KBM-7 (cell line): ENCODE data around the gene SLC7A8.

ENCODE experiments used
- DNase-seq: peaks from one replicate; pipeline ENCODE4 v3.0.0-alpha.2; 2015
- in situ Hi-C: fragments of 300-500 bp; cut with MboI; formaldehyde crosslinking; loops from 2 replicates; pipeline ENCODE4 v1.14.3; 2020; ENCODE audit warnings: low sequenced_read_pairs, low pct_unique_long_range_greater_than_20kb, mixed read lengths

SLC7A8 gene

DNA sequence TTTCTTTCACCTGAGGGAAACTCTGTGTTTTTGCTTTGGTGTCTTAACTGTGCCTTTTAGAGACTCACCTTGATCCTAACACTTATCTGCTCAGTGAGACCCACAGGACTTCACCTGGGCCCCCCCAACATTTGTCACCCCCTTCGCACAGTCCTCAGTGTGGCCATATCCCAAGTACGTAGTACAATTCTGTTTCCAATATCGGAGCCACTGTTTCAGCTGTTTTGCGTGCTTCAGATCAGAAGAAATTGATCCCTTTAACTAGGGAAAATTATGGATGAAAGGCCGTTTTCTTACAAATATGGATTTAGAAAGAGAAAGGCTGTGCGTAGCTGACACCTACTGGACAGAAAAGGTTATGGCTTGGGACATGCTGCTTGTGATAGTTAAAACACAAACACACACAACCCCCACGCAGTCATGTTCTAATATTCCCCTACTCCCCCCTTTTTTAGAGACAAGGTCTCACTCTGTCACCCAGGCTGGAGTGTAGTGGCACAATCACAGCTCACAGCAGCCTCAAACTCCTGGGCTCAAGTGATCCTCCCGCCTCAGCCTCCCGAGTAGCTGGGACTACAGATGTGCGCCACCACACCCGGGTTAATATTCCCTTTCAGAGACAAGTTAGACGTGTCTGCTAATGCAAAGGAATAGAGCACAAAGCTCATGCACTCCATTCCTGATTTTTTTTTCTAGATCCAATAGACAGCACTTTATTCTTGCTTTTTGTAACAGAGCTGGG is 3.6 kb upstream of the SLC7A8 start:
- peak; percentile 75 for DNase-seq
- in situ Hi-C loops: no loop called here

GRCh38 chr14:23185063-23185462 is 1.6 kb upstream of the SLC7A8 start:
- DNase-seq: no peak
- in situ Hi-C loops: no loop called here

DNA sequence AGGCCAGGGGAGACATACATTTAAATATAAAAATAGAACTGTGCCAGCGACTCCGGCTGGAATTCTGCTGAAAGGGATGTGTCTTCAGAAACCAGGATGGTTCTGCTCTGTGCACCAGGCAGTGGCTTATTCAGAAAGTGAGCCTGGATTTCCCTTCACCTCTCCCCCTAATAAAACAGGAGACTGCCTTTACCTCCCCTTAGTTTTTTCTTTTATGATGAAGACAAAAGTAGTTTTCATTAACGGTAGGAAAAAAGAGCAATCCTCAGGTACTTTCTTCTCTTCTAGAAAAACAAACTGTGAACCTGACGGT is 346 bp downstream of the SLC7A8 start:
- in situ Hi-C loops: no loop called here
- no peak for DNase-seq

DNA sequence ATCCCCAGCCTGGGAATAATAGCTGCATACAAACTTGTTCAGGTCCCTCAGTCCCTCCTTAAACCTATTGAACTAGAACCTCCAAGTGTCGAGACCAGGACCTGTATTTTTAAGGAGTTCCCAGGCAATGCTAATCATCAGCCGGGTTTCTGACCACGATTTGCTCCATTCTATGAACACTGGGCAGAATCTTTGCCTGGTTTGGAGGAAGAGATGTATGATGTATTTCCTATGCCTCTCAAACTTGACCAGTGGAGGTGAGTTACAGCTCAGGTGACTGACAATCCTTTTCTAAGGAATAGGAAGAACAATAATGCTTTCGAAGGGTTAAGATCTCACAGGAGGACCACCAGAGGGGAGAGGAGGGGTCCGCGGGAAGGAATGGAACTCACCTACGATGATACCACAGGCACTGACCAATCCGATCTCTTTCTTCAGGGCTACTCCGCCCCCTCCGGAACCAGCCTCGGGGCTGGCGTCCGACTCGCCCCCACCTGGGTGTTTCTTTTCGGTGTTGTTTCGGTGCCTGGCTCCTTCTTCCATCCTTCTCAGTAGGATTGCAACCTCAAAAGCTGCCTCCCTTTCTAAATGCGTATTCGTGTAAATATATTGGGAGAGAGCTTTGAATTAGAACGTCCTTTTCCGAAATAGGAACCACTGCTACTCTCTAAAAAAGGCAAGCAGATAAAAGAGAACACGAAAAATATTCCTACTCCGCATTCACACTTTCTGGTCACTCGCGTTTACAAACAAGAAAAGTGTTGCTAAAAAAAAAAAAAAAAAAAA is 895 bp downstream of the SLC7A8 start:
- in situ Hi-C loops: no loop called here
- no peak for DNase-seq

DNA sequence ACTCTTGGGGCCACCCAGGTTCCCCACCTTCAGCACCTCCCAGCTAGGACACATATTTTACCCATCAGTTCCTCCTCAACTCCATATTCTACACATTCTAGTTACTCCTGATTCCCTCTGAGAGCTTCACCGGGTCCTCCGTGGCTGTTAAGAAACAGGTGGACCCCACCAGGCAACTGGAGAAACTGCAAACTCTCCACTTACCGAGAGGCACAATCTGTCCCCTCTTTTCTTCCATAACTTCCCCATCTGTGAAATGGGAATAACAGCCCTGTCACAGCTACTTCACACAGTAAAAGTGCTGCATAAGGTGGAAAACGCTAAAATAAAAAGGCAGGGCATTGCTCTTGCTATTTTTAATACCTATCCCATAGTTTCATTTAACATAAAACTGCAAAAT is 1.5 kb downstream of the SLC7A8 start:
- in situ Hi-C loops: no loop called here
- DNase-seq: no peak

- no peak for DNase-seq
- in situ Hi-C loops: no loop called here
Observed at GRCh38 chr14:23181453-23181852, 2.0 kb downstream of the SLC7A8 start.

- in situ Hi-C loops: no loop called here
- DNase-seq: no peak
Observed at GRCh38 chr14:23177181-23177580, 6.3 kb downstream of the SLC7A8 start.

- in situ Hi-C loops: no loop called here
- no peak for DNase-seq
Observed at GRCh38 chr14:23175823-23176222, 7.6 kb downstream of the SLC7A8 start.

GRCh38 chr14:23174296-23175184 is 8.9 kb downstream of the SLC7A8 start:
- in situ Hi-C loops: no loop called here
- no peak for DNase-seq

DNA sequence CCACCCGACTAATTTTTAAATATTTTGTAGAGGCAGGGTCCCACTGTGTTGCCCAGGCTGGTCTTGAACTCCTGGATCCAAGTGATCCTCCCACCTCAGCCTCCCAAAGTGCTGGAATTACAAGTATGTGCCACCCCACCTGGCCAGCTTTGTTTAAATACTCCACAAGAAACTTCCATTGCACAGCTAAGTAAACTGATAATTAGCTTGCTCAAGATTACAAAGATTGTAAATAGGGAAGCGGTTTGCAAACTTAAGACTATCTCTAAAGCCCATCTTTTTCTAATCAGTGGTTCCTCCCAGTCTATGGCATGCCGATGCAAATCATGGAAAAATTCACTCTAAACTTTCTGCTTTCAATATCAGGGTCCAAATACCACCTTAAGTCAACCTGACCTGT is 9.7 kb downstream of the SLC7A8 start:
- no peak for DNase-seq
- in situ Hi-C loops: no loop called here

- no peak for DNase-seq
- in situ Hi-C loops: no loop called here
Observed at GRCh38 chr14:23173031-23173430, 10.4 kb downstream of the SLC7A8 start.

DNA sequence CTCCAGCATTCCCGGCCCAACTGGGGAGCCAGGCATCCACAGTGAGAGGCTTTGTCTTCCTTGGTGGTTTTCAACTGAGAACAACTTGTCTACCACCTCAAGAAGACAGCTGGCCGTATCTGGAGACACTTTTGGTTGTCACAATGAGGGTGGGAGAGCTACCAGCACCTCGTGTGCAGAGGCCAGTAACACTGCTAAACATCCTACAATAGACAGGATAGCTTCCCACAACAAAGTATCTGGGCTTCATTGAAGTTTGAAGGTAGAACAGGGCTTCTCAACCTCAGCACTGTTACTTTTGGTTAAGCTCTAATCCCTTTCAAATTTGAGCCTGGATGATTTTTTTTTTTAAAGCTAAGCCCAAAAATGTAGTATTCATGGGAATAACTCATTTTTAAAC is 10.9 kb downstream of the SLC7A8 start:
- DNase-seq: no peak
- in situ Hi-C loops: no loop called here

DNA sequence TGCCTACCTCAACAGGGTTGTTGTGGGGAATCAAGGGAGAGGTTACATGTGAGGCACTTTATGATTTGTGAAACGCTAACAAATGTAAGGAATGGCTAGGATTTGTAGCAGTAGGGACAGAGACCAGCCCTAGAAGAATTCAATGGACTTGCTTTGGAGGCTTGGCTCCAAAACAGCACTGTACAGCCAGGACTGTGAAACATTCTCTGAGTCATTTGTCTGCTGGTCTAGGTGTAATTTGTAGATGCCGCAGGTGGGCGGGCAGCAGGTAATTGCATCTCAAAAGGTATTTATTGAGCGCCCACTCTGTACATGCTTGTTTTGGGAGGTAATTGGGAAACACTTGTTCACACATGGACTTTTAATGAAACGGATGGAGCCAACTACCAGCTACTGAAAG is 11.4 kb downstream of the SLC7A8 start:
- in situ Hi-C loops: no loop called here

DNA sequence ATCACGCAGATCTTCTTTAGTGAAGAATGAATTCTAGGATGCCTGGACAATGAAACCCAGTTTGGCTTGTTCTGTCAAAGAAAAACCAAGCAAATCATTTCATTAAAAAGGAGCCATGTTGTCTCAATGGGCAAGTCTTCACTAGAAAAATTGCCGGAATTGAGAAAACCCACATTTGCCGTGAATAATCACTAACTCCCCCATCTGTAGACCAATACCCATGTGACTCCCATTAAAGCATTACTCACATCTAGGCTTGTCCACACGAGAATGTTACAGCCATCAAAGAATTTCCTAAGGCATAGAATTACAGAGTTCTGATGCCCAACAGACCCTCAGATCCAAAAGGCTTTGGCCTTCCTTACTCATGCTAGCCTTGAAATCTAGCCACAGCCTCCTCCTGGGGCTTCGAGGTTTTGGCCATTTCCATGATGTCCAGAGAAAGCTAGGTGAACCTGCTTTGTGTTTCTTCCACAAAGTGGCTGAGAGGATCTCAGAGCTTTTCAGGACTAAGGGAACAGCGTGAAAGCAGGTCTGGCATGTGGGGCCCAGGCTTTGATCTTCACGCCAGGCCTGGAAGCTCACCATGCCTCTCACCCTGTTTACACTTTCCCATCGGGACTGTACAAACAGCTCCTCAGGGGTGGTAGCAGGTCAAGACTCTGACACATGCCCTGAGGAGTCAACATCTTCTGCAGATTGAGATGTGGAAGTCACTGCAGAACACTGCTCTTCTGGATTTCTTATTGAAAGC is 12.1 kb downstream of the SLC7A8 start:
- no peak for DNase-seq
- in situ Hi-C loops: no loop called here

More for the DNA sequence above, 11.4 kb downstream of the SLC7A8 start:
- no peak for DNase-seq

GRCh38 chr14:23169622-23170021 is 13.8 kb downstream of the SLC7A8 start:
- no peak for DNase-seq
- in situ Hi-C loops: no loop called here

DNA sequence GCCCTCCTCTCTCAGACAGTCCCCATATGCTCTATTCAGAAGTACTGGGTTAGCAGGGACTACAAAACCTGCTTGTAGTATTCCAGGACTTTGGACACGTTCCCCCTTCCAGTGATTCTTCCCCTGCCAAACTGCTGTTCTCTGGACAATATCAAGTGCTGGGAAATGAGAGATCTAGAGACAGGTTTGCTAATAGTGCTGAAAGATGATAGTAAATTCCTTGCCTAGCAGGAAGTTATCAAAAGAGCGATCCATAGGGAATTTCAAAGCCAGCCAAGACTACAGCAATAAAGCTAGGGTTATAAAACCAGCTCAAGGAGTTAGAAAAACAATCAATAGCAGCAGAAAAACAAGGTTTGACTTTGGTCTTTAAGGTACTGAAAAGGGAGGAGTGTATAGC is 15.2 kb downstream of the SLC7A8 start:
- in situ Hi-C loops: no loop called here

DNA sequence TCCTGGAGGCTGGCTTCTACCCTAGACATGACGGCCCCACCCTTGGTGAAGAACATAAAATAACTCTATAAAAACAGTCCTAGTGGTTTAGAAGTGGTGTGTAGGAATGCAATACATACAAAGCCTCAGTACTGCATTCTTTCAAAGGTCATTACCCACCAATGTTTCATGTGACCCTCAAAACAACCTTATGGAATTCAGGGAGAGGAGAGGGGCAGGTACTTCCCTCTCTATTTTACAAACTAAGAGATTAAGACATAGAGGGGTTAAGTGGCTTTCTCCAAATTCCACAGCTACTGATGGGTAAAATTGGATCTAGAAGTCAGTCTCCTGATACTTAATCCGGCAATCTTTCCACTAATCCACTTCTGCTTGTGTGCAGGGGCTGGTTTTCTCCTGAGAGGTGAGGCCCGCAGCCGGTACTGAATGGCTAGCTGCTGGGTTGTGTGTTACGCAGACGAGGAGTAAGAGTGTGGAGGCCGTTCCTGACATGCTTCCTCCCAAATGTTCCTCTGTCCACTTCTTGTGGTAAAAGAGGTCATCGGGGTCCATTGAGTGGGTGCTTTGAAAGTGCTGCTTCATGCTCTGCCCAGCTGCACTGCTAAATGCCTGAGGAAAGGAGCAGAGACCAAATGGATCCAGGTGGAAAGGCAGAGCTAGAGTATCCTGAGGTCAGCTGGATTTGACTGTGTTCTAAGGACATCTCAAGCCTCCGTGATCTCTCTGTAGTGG is 16.2 kb downstream of the SLC7A8 start:
- no peak for DNase-seq
- in situ Hi-C loops: no loop called here

More for the DNA sequence above, 15.2 kb downstream of the SLC7A8 start:
- no peak for DNase-seq

- in situ Hi-C loops: no loop called here
- no peak for DNase-seq
Observed at GRCh38 chr14:23164949-23165348, 18.5 kb downstream of the SLC7A8 start.

- DNase-seq: no peak
- in situ Hi-C loops: no loop called here
Observed at GRCh38 chr14:23164250-23164649, 19.2 kb downstream of the SLC7A8 start.
